T-helper 1 cell treated with Interleukin-12 subunit alpha and Interleukin-12 subunit beta and Interleukin-4 antibody, amounts not matched to agents 30 μg/mL and 1 μg/mL, for 36 hours (primary cell): ENCODE measurements around the gene DTYMK.
"Not testable (repeated sequence)": the region's sequence is repeated elsewhere in the genome, so short reads cannot be mapped to it uniquely, and the experiment has no call there.

Source experiments
- H3K27ac Mint-ChIP-seq: one replicate; pipeline ENCODE4 v1.8.0; 2021; ENCODE audit warnings: mild to moderate bottlenecking, mixed read lengths
- H3K27me3 Mint-ChIP-seq: one replicate; pipeline ENCODE4 v1.8.0; 2021; ENCODE audit warnings: low read depth, mixed read lengths
- H3K36me3 Mint-ChIP-seq: one replicate; pipeline ENCODE4 v1.8.0; 2021; ENCODE audit warnings: low read depth, mixed read lengths
- H3K4me1 Mint-ChIP-seq: one replicate; pipeline ENCODE4 v1.8.0; 2021; ENCODE audit warnings: low read depth, mixed read lengths
- H3K4me3 Mint-ChIP-seq: one replicate; pipeline ENCODE4 v1.8.0; 2021; ENCODE audit warnings: mild to moderate bottlenecking, moderate library complexity, mixed read lengths
- H3K9me3 Mint-ChIP-seq: one replicate; pipeline ENCODE4 v1.8.0; 2021; ENCODE audit warnings: mixed read lengths

Gene DTYMK

DNA sequence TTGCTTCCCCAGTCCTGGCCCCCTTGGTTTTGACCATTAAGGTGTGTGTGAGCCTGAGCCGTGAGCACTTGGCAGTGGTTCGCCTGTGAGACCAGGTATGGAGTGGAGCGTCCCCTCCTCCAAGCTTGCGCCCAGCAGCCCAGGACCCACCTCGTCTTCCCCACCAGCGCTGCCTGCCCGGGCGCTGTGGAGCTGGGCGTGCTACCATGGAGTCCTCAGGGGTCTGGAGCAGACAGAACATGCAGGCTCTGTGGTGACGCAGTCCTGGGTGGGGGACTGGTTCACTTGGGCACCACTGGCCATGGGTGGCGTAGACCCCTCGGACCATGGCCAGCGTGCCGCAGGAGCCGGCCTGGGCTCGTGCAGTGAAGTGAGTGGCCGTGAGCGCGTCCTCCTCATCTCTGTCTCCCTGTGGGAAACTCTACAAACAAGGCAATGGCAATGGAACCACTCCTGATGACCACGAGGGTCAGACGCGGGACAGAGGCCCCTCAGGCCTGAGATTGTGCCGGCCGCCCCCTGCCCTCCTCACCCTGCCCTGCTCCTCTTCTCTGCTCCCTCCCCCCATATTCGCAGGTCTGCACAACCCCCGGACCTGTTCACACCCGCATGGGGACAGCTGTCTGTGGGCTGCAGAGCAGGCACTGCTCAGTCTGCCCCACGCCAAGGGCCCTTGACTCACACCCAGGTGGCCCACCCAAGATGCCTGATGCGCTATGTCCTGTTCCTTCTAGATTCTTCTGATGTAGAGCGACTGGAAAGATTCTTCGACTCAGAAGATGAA is 15.0 kb downstream of the DTYMK start:
- H3K4me1 Mint-ChIP-seq: peaks cover 4% of the 10 kb centered on the region
- H3K4me3 Mint-ChIP-seq: no peak overlapping the region
- no peaks in the 10 kb centered on the region for H3K27me3 Mint-ChIP-seq
- H3K27ac Mint-ChIP-seq: no peak overlapping the region
- peaks cover 9% of the 10 kb centered on the region for H3K36me3 Mint-ChIP-seq
- H3K9me3 Mint-ChIP-seq: no peaks in the 10 kb centered on the region

DNA sequence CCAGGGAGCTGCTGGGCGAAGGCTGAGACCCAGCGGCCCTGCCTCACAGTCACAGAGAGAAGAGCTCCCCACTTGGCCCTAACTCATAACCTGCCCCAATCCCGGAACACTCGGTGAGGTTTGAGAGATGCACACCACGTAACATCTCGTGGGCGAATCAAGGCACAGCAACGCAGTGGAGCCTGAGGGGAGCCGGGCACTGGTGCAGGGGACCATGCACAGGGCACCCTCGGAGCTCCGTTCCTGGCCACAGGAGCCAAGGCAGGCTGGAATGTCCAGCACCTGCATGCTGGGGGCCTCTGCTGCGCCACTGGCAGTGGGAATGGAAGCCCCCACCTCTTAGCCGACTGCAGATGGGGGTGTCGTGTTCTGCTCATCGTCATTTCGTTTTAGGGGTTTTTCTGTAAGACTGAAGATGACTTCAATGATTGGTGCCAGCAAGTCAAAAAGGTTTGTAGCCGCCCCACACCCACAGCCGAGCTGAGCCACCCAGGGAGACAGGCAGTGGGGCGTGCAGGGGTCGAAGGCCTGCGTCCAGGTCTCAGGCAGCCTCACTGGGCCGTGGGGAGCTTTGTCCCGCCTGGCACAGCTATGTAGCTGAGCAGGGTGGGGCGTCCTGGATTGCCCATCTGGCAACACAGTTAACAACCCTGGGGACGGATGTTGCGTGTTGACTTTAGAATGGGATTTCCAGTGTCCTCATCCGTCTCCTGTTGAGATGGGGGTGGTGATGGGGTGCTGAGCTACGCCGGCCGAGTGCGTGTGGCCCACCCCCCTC is 16.1 kb downstream of the DTYMK start:
- peaks cover 4% of the 10 kb centered on the region for H3K4me1 Mint-ChIP-seq
- no peak overlapping the region for H3K27ac Mint-ChIP-seq
- H3K4me3 Mint-ChIP-seq: no peak overlapping the region
- no peaks in the 10 kb centered on the region for H3K27me3 Mint-ChIP-seq
- H3K9me3 Mint-ChIP-seq: no peaks in the 10 kb centered on the region
- H3K36me3 Mint-ChIP-seq: peaks cover 12% of the 10 kb centered on the region

DNA sequence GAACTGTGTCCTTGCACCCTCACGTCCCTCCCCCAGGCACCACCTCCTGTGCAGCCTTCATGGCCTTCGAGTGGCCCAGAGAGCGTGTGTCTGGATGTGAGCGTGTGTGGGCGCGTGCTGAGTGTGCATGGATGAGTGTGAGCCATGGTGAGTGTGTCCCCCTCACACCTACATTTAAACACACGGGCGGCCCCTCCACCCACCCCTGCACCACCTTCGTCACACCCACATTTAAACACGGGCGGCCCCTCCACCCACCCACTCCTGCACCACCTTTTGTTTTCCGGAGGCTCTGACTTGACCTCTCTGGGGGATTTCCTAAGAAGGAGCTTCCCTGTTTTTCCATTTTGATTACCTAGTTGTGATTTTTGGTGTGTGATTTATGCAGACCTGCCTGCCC is 17.8 kb downstream of the DTYMK start:
- Mint-ChIP-seq H3K4me1 (peaks cover 5% of the 10 kb centered on the region), H3K4me3 (no peak overlapping the region), H3K27ac (no peak overlapping the region), H3K36me3 (peaks cover 12% of the 10 kb centered on the region), H3K27me3 (no peaks in the 10 kb centered on the region), H3K9me3 (no peaks in the 10 kb centered on the region)

- Mint-ChIP-seq H3K36me3 (peaks cover 7% of the 10 kb centered on the region), H3K4me3 (no peak overlapping the region), H3K9me3 (no peaks in the 10 kb centered on the region), H3K4me1 (peaks cover 2% of the 10 kb centered on the region), H3K27me3 (no peaks in the 10 kb centered on the region), H3K27ac (no peak overlapping the region)
Observed at GRCh38 chr2:241668354-241668753, 18.3 kb downstream of the DTYMK start.

DNA sequence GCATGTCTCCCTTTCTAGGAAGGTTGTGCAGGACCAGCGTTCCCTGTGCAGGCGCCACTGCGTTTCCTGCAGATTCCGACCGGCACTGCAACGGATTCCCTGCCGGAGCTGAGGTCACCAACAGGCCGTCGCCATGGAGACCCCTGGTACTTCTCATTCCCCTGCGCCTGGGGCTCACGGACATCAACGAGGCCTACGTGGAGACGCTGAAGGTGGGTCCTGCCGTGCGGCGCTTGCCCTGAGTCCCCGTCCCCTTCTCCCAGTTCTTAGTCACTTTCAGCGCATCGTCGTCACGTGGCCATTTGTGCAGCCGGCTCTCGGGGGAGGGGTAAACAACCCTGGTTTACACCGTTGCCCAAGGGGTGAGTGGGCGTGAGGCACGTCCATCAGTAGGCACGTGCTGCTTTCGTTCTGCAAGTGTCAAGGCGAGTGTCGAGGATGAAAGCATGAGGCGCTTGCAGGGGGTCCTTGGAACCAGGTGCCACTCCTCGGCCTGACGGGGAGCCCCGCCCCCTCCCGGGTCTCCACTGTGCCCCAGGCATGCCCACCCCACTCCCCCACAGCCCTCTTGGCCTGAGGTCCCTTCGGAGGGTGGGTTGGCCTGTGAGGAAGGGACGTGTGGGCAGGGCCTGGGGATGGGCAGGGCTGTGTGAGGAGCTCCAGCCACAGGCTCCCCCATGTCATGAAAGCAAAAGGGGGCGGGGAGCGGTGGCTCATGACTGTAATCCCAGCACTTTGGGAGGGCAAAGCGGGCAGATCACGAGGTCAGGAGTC is 19.8 kb downstream of the DTYMK start:
- Mint-ChIP-seq H3K9me3 (no peaks in the 10 kb centered on the region), H3K4me3 (no peak overlapping the region), H3K27ac (no peak overlapping the region), H3K36me3 (peaks cover 7% of the 10 kb centered on the region), H3K27me3 (no peaks in the 10 kb centered on the region), H3K4me1 (peaks cover 2% of the 10 kb centered on the region)

DNA sequence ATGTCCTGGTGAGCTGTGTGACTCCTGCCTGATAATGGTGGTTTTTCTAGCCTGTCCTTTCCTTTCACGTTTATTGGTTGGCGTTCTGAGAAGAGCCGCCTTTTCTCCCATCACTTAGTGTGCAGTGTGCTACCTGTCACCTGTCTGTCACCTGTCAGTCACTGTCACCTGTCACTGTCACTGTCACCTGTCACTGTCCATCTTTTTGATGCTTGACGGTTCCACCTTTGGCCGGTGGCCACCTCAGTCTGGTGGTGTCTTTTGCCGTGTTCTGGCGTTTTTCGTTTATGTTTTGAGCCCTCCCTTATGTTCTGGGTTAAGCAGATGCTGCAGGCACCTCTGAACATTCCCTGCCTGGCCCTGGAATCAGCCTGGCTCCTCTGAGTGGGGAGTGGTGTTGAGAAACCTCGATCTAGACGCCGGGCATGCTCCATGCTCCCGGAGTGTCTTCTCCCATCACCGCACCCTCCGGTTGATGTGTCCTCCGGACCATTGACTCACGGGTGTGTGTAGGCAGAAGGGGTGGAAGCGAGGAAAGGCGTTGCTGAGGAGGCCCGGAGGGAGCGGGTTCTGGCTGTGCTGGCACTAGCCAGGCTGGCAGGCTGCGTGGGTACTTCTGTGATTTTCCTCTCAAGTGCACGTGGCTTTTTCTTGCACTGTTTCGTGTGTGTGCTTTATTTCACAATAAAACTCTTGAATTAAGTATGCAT is 20.7 kb downstream of the DTYMK start:
- peaks cover 2% of the 10 kb centered on the region for H3K4me1 Mint-ChIP-seq
- no peak overlapping the region for H3K27ac Mint-ChIP-seq
- no peaks in the 10 kb centered on the region for H3K27me3 Mint-ChIP-seq
- H3K4me3 Mint-ChIP-seq: no peak overlapping the region
- no peaks in the 10 kb centered on the region for H3K9me3 Mint-ChIP-seq
- peaks cover 9% of the 10 kb centered on the region for H3K36me3 Mint-ChIP-seq

- H3K36me3 Mint-ChIP-seq: peaks cover 18% of the 10 kb centered on the region
- H3K27ac Mint-ChIP-seq, H3K9me3 Mint-ChIP-seq, H3K27me3 Mint-ChIP-seq, H3K4me1 Mint-ChIP-seq, H3K4me3 Mint-ChIP-seq: not testable (repeated sequence)
Observed at GRCh38 chr2:241662731-241663130, 23.9 kb downstream of the DTYMK start.

DNA sequence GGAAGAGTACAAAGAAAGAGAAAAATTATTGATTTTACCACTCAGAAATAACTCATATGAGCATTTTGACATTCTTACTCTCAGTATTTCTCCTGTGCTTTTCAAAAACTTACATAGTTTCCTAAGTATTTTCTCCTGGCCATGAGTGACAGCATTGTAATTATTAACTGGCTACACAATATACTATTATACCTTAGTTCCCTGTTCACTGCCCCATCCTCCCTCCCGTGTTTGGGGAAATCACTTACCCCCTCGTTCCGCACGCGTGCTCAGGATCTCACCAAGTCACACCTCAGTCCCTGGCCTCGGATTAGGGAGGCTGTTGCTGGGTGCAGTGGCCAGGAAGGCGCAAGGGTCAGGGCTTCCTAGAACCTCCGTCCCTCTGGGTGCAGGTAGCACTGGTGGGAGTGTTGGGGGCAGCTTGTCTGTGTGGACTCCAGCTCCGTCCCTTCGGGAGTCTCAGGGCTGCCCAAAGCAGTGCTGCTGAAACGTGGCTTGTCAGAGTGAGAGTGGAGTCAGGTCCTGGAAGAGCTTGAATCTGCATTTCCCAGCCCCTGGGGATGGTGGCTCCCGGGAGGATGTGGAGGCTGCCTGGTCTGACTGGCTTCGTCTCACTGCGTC is 25.9 kb downstream of the DTYMK start:
- peaks cover 2% of the 10 kb centered on the region for H3K4me1 Mint-ChIP-seq
- peaks cover 26% of the 10 kb centered on the region for H3K36me3 Mint-ChIP-seq
- H3K27ac Mint-ChIP-seq: no peak overlapping the region
- no peak overlapping the region for H3K4me3 Mint-ChIP-seq
- H3K9me3 Mint-ChIP-seq: no peaks in the 10 kb centered on the region
- no peaks in the 10 kb centered on the region for H3K27me3 Mint-ChIP-seq

DNA sequence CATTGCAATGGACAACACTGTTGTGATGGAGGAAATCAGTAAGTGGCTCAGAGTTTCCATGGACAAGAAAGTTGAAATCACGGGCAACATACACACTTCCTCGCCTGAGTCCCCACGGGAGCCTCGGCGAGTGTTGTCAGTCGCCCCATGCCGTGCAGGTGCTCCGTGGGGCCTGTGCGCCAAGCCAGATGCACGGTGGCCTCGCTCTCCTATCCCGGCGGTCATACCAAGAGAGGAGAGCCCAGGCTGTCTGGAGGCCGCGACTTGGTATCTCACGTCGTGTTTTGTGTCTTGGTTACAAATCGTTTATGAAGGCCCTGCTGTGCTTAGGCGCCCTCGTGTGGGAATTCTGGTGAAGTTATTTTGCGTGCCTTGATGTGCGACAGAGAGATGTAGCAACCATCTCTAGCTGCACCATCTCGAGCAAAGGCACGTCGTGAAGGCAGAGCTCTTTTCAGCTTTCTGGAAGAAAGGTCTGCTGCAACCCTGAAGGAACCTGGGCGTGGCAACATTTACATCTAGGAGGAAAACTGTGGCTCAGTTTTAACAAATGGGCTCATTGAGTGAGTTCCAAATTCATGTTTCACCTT is 27.4 kb downstream of the DTYMK start:
- no peak overlapping the region for H3K27ac Mint-ChIP-seq
- peaks cover 30% of the 10 kb centered on the region for H3K36me3 Mint-ChIP-seq
- no peaks in the 10 kb centered on the region for H3K9me3 Mint-ChIP-seq
- H3K4me3 Mint-ChIP-seq: no peak overlapping the region
- H3K27me3 Mint-ChIP-seq: no peaks in the 10 kb centered on the region
- no peaks in the 10 kb centered on the region for H3K4me1 Mint-ChIP-seq

- H3K27me3 Mint-ChIP-seq: no peaks in the 10 kb centered on the region
- no peak overlapping the region for H3K4me3 Mint-ChIP-seq
- peaks cover 30% of the 10 kb centered on the region for H3K36me3 Mint-ChIP-seq
- no peaks in the 10 kb centered on the region for H3K9me3 Mint-ChIP-seq
- no peak overlapping the region for H3K27ac Mint-ChIP-seq
- H3K4me1 Mint-ChIP-seq: no peaks in the 10 kb centered on the region
Observed at GRCh38 chr2:241658296-241658695, 28.3 kb downstream of the DTYMK start.

- H3K27me3 Mint-ChIP-seq: no peaks in the 10 kb centered on the region
- no peak overlapping the region for H3K27ac Mint-ChIP-seq
- H3K4me1 Mint-ChIP-seq: no peaks in the 10 kb centered on the region
- no peak overlapping the region for H3K4me3 Mint-ChIP-seq
- peaks cover 30% of the 10 kb centered on the region for H3K36me3 Mint-ChIP-seq
- H3K9me3 Mint-ChIP-seq: no peaks in the 10 kb centered on the region
Observed at GRCh38 chr2:241657786-241658254, 28.8 kb downstream of the DTYMK start.

- Mint-ChIP-seq H3K4me1 (no peaks in the 10 kb centered on the region), H3K36me3 (peaks cover 29% of the 10 kb centered on the region), H3K9me3 (no peaks in the 10 kb centered on the region), H3K27ac (no peak overlapping the region), H3K27me3 (no peaks in the 10 kb centered on the region), H3K4me3 (no peak overlapping the region)
Observed at GRCh38 chr2:241656190-241656741, 30.3 kb downstream of the DTYMK start.

GRCh38 chr2:241655516-241656189 is 31.0 kb downstream of the DTYMK start:
- H3K4me3 Mint-ChIP-seq: no peak overlapping the region
- H3K36me3 Mint-ChIP-seq: peaks cover 31% of the 10 kb centered on the region
- no peaks in the 10 kb centered on the region for H3K4me1 Mint-ChIP-seq
- no peaks in the 10 kb centered on the region for H3K27me3 Mint-ChIP-seq
- no peaks in the 10 kb centered on the region for H3K9me3 Mint-ChIP-seq
- no peak overlapping the region for H3K27ac Mint-ChIP-seq
